Measurements from ENCODE around the gene YWHAG.
"Not testable (repeated sequence)": the region's sequence is repeated elsewhere in the genome, so short reads cannot be mapped to it uniquely, and the experiment has no call there.

Gene YWHAG

GRCh38 chr7:76291351-76292212 is 67.2 kb downstream of the YWHAG start:
- DNase-seq, result peak; percentile 78

- DNase-seq, result not testable (repeated sequence)
Measured at GRCh38 chr7:76290847-76291350, 67.9 kb downstream of the YWHAG start.

DNA sequence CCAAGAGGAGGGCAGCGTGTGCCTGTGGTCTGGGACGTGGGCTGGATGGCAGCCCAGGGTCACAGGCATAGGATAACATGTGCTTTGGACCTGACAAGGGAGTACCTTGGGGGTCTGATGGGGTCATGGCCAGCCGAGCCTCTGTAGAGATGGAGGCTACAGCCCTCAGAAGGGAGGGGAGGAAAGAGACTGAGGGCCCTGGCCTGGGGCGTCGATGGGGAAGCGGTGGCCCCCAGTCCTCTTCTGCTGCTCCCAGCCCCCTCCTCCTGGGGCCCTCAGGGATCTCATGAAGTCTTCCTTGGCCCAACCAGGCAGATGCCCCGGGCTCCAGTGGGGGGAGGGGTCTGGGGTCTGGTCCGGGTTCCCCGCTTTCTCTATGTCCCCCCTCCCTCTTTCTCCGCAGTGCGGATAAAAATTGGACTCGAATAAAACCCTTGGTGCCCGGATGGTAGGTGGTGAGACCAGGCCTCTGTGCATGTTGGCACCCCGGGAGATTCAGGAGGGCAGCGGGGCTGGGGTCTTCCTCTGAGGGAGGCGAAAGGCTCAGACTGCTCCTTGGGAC is 71.9 kb downstream of the YWHAG start:
- no peak for DNase-seq

DNA sequence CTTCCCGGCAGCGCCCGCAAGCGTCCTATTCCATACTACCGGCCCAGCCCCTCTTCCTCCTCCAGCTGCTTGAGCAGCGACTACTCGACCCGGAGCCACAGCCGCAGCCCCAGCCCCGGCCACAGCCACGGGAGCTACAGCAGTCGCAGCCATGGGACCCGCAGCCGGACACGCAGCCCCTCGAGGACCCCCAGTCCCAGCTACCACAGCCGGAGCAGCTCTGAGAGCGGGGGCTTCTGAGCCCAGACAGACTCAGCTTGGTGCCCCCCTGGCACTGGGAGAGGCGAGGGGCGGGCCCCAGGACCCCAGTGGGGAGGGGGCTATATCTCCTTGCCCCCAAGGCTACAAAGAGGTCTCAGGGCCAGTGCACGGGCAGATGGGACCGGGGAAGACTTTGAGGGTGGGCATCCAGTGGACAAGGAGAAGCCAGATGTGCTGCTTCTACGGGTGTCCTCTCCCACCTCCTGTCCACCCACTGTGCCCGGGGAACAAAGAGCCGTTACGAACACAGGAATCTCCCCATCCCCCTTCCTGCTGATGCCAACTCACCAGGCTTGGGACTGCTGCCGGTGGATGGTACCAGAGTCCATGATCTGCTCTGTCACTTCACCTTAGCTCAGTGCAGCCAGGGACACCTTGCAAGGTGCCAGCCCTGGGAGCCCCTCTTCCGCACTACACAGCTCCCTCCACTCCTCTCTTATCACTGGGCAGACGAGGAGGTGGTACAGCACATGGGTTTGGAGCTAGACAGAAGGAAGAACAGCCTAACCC is 73.0 kb downstream of the YWHAG start:
- no peak for DNase-seq

- DNase-seq, result no peak
Measured at GRCh38 chr7:76283254-76284159, 75.3 kb downstream of the YWHAG start.

GRCh38 chr7:76282344-76283253 is 76.2 kb downstream of the YWHAG start:
- DNase-seq, result peak; percentile 15

DNA sequence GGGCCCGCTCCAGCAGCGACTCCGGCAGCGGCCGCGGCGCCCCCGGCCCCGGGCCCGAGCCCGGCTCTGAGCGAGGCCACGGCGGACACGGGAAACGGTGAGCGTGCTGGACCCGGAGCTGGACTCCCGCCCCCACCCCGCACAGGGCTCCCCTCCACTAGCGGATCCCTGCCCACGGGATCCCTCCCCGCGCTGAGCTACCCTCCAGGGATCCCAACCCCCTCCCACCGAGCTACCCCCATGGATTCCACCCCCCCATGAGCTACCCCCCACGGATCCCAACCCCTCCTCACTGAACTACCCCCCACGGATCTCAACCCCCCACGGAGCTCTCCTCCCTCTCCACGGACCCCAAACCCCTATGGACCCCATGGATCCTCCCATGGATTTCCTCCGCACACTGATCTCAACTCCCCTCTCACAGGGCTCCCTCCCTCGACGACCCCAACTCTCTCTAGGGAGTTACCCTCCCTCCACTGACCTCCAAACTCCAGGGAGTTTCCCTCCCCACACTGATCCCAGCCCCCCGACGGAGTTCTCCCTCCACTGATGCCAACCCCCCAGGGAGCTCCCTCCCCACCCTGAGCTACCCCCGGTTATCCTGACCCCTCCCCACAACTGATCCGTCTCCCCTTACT is 77.0 kb downstream of the YWHAG start:
- DNase-seq, result no peak

DNA sequence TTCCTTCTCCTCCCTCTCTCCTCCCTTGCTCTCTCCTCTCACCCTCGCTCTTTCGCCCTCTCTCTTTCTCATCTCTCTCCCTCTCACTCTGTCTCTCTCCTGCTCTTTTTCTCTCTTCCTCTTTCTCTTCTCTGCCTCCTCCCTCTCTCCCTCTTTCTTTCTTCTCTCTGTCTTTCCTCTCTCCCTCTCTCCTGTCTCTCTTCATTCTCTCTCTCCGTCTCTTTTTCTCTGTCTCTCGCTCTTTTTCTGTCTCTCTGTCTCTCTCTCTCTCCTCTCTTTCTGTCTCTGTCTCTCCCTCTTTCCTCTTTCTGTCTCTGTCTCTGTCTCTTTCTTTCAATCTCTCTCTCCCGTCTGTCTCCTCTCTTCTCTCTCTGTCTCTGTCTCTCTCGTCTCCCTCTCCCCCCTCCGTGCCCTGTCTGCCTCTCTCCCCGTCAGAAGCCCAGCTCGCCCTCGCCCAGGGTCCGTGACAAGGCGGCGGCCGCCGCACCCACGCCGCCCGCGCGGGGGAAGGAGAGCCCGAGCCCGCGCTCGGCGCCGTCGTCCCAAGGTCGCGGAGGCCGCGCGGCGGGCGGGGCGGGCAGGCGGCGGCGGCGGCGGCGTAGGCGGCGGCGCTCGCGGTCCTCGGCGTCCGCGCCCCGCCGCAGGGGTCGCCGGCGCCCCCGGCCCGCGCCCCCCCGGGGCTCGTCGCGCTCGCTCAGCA is 77.6 kb downstream of the YWHAG start:
- DNase-seq, result no peak

DNA sequence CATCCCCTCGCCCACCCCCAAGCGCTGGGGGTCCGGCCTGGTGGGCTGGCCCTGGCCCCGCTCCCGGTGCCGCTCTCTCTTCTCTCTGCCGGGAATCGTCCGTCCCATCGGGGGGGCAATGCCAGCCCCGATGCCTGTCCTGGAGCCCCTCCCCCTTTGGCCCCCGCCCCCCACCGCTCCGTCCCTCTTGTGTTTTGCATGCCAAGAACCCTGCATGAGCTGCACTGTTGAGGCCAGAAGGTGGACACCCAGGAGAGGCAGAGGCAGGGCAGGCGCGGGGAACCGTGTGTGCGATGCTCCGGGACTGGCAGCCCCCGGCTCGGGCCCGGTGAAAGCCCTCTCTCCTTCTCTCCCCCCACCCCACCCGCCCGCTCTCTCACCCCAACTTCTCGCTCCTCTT is 78.4 kb downstream of the YWHAG start:
- no peak for DNase-seq

DNA sequence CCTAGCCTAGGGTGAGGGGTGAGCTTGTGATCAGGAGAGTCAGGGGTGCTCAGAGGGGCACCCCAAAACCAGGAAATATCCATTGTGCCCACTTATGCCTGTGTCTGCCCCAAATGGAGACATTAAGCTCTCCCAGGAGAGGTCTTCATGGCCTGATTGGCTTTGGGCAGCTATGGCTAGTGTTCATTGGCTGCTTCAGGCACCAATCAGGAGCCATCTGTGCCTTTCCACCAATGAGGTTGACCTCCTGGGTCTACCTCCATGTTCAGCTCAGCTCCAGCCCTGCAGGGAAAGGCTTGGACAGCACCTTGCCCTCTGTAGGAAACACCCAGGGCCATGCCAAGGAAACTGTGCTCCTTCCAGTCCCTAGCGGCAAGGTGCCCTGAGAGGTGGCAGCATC is 80.3 kb downstream of the YWHAG start:
- DNase-seq, result no peak
